LHCN-M2 (cell line): ENCODE results near the gene HLA-DOA. TPM values are rescaled to one million over a fixed set of nuclear protein-coding genes. Genes with fewer than 3 reads are reported as not detected.
A peak's percentile ranks its signal among the peaks of the same experiment; 100 is the strongest.

ENCODE experiments used
- DNase-seq: peaks from one replicate; pipeline ENCODE4 v3.0.0-alpha.2; 2012; ENCODE audit warnings: low read depth
- total RNA-seq: library from RNA; depleted of rRNA; stranded (reverse); fragments of >200 nt; gene quantifications from 2 replicates; pipeline ENCODE4 v1.2.3, GENCODE V29; 2014

The HLA-DOA gene
- total RNA-seq, 1 experiment from 2014 or later: 0.23 TPM

DNA sequence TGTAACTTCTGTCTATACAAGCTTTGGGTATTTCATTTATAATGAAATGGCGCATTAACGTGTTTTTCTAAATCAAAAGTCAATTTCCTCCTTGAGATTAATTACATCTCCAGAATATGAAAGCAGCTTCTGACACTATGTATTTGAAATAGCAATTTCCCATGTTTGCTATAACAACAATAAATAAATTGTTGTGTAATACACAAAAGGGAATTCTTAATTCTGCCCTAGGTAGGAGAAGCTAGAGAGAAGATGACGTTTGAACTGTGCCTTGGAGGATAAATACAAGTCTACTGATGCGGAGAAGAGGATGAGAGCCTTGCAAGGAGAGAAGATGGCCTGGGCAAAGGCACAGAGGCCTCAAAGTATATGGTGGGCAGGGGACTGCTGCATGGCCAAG lies 7.6 kb upstream of the HLA-DOA start:
- no peak for DNase-seq

- no peak for DNase-seq
Measured at GRCh38 chr6:33015798-33016197, 6.4 kb upstream of the HLA-DOA start.

- peak; percentile 75 for DNase-seq
Measured at GRCh38 chr6:33014841-33015634, 5.6 kb upstream of the HLA-DOA start.

GRCh38 chr6:33013608-33014007 lies 4.2 kb upstream of the HLA-DOA start:
- no peak for DNase-seq

- DNase-seq: no peak
Measured at GRCh38 chr6:33010356-33010755, 965 bp upstream of the HLA-DOA start.

- DNase-seq: no peak
Measured at GRCh38 chr6:33007831-33008400, 1.5 kb downstream of the HLA-DOA start.

- DNase-seq: no peak
Measured at GRCh38 chr6:33004940-33005339, 4.5 kb downstream of the HLA-DOA start.

DNA sequence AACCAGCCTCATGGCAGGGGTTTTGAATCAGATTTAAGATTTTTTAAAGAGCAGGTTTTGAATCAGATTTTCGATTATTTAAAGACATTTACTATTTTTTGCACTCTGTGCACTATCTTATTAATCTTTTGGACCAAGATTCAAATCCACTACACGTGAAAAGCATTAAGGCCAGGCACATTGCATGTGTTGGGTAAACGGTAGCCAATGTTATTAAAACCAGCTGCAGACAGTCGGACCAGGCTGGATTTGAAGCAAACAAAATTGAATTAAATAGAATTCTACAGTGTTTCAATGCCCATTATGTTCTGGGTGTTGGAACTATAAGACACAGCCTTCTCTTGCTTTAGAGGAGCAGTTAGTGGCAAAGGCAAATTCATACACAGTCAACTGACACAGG lies 7.7 kb downstream of the HLA-DOA start:
- no peak for DNase-seq

DNA sequence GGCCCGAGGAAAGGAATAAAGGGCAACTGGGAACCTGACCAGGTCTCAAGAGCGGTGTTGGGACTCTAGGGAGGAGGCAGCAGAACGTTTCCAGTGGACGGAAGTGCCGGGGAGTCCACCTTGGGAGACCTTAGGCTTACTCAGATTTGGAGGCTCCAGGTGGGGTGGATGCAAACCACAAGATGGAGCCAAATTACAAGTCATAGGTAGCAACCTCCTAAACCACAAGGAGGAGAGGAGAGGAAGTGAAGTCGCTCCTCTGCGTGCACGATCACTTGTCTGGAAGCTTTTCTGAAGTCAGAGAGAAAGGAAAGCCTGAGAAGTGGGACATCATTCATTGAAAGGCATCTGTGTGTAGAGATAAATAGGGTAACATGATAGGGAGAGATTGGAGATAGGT lies 9.3 kb downstream of the HLA-DOA start:
- no peak for DNase-seq

- DNase-seq: no peak
Measured at GRCh38 chr6:32995448-32995847, 13.9 kb downstream of the HLA-DOA start.

DNA sequence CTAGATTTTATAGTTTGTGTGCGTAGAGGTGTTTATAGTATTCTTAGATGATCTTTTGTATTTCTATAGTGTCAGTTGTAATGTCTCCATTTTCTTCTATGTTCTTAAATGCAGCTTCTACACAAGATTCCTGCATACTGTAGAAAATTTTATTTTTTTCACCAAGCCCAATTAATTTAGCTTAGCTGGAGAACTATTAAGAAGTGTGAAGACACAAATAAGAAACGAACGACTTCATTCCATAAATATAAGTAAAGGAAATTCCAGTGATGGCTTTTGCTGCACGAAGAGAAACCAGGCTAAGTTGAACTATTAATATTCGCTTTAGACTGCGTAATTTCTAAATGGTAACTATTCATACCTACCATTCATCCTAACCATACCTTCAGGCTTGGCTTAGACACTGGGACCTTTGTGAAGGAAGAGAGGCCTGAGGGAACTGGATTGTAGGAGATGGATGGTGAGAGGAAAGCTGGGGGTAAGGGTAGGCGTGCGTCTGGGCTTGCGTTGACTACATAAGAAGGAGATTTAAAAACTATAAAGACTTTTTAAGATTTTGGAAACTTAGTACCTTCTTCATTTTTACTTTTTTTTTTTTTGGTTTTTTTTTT lies 15.9 kb downstream of the HLA-DOA start:
- DNase-seq: no peak

GRCh38 chr6:32991972-32992371 lies 17.4 kb downstream of the HLA-DOA start:
- DNase-seq: no peak

DNA sequence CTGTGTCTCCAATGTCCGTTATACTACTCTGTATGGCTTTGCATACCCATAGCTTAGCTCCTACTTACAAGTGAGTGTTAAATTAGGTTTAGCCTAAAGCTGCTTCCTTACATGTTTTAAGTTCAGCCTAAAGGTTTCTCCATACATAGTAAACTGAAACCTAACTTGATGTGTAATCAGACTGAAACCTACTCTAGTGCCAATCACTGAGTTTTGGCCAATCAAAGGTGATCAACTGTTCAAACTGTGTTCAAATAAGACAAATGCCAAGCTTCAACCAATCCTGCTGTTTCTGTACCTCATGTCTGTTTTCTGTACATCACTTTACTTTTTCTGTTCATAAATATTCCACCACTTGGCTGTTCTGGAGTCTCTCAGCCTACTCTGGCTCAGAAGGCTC lies 20.0 kb downstream of the HLA-DOA start:
- DNase-seq: no peak

DNA sequence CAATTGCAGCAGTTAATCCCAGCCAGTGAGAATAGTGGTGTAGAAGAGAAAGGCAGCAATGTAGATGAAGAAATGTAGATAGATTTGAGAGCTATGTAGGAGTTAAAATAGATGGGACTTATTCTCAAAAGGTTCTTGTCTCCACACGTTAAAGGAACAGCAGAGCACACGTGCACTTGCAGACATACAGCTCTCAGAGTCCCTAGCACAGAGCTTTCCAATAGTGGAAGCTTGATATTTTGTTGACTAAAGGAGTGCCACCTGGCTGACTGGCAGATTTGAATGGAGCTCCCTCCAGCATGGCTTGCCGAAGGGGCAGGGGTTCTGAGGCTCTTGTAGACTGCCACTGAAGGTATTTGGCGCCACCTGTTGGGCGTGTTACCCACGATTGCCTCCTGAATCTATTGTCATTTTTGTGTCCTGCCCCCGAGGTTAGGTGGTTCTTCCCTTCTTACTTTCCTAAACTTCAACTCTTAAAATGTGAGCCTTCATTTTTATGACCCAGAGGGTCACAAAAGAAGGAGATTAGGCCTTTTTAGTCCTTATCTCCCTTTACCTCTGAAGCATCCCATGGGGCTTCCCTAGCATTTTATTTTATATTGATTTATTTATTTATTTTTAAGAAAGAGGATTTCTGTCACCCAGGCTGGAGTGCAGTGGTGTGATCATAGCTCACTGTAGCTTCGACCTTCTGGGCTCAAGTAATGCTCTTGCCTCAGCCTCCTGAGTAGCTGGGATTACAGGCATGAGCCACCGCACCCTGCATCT lies 24.6 kb downstream of the HLA-DOA start:
- peak; percentile 75 for DNase-seq

DNA sequence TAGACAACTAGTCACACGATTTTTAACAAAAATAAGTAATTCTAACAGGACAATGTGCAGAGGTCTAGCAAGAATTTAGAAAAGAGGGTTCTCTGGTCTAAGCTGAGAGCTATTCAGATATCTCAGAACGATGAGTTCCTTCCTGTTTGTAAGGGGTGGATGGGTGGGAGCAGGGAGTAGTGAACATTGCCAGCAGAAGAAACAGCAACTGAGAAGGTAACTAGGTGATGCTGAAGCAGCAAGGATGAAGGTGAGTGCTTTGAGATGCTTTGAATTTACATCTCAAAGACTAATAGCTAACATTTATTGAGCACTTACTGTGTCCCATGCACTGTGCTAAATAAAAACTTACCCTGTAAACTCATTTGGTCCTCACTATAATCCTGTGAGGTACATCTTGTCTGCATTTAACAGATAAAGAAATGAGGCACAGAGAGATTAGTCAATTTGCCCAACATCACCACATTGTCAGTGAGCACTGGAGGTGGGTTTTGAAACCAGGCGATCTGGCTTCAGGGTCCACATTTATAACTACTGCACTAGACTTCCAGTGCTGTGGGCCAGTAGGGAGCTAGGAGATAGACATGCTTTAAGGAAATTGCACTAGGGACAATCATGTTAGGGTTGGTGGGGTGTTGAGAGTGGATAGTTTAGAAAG lies 25.3 kb downstream of the HLA-DOA start:
- DNase-seq: no peak

DNA sequence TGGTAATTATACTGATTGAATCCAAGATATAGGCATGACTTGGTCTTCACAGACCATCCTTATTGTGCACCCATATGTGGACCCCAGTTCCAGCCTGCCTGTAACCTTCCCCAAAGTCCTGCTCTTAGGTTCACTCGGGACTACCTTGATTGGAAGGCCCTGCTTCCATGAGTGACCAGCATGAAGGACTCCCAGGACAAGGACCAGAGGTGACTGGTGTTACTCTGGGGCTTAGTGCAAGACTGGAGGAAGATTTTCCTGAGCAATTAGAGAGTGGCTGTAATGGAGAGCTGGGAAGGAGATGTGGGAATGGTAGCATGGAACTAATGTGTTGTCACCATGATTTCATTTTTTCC lies 25.9 kb downstream of the HLA-DOA start:
- DNase-seq: no peak

GRCh38 chr6:32982702-32983492 lies 26.5 kb downstream of the HLA-DOA start:
- DNase-seq: no peak

DNA sequence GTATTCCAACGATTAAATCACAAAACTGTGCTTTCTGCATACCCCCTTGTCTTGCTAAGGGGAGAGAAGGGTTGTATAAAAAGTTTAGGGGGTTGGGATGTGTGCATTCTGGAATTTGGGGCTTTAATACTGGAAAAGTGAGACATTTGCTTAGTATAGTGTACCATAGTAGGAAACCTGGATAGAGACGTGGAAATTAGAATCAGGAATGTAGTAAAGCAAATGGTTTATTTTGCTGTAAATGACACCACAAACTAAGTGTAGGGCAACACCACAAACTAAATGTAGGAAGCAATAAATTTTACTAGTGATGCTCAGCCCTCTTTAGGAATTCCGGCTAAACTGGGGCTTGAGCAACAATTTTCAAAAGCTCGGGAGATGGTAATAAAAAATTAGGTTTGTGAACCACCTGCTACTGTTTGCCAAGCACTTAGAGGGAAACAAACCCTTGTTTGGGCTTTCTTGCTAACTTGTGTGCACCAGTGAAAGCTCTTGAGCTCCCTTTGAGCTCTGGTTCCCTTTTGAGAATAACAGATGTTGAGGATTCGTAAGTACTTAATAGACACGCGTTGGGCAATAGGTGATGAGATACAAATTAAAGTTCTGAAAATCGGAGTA lies 27.2 kb downstream of the HLA-DOA start:
- DNase-seq: no peak

- no peak for DNase-seq
Measured at GRCh38 chr6:32980488-32981038, 28.8 kb downstream of the HLA-DOA start.
